ENCODE results near the gene FBXO47. TPM values are rescaled to one million over a fixed set of nuclear protein-coding genes. Genes with fewer than 3 reads are reported as not detected.
"Not testable (repeated sequence)": the region's sequence is repeated elsewhere in the genome, so short reads cannot be mapped to it uniquely, and the experiment has no call there.

Gene FBXO47
- total and polyA plus RNA-seq, 4 donors, result not detected

DNA sequence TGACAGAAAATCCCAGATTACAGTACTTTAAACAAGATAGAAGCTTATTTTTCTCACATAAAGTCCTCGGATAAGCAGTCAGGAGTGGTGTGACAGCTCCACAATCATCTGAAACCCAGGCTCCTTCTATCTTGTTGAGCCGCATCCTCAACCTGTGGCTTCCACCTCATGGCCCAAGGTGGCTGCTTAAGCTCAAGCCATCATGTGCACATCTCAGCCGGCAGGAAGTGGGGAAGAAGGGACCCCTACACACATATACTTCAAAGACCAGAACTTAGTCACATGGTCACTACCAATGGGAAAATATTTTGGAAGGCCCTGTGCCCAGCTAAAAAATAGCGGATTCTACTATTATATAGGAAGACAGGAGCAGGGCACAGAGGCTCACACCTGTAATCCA is 11.0 kb upstream of the FBXO47 start:
- H3K9me3 ChIP-seq (ENCODE audit: control insufficient read depth in 4 of 4, insufficient read depth in 3 of 4, low read length in 3 of 4), result no peaks in the 10 kb centered on the region
- 98 to 99% methylated on average over 4 of the region's 4 CpGs for WGBS, 2 donors
- TF ChIP-seq, protein P1, sequence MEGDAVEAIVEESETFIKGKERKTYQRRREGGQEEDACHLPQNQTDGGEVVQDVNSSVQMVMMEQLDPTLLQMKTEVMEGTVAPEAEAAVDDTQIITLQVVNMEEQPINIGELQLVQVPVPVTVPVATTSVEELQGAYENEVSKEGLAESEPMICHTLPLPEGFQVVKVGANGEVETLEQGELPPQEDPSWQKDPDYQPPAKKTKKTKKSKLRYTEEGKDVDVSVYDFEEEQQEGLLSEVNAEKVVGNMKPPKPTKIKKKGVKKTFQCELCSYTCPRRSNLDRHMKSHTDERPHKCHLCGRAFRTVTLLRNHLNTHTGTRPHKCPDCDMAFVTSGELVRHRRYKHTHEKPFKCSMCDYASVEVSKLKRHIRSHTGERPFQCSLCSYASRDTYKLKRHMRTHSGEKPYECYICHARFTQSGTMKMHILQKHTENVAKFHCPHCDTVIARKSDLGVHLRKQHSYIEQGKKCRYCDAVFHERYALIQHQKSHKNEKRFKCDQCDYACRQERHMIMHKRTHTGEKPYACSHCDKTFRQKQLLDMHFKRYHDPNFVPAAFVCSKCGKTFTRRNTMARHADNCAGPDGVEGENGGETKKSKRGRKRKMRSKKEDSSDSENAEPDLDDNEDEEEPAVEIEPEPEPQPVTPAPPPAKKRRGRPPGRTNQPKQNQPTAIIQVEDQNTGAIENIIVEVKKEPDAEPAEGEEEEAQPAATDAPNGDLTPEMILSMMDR (IDR thresholded peaks at IDR 0.05; ENCODE audit: control extremely low read depth, extremely low read depth), result no peak
- no peak overlapping the region for H3K4me3 ChIP-seq
- DNase-seq, result no peak
- ATAC-seq (ENCODE audit: insufficient read depth, low FRiP score), result no peak
- H3K36me3 ChIP-seq (ENCODE audit: control insufficient read depth in 4 of 4, insufficient read depth in 4 of 4, low read length in 4 of 4), result no peaks in the 10 kb centered on the region
- no peak overlapping the region for H3K27ac ChIP-seq (ENCODE audit: low read depth in 1 of 2, low read length in 1 of 2)
- H3K9ac ChIP-seq (ENCODE audit: insufficient read depth in 1 of 2, low read length in 2 of 2), result no peak overlapping the region
- peaks cover 0 to 5% (median 1%) of the 10 kb centered on the region in 5 donors for H3K4me1 ChIP-seq (ENCODE audit: control insufficient read depth in 5 of 5, insufficient read depth in 5 of 5, low read length in 5 of 5)
- H3K27me3 ChIP-seq (ENCODE audit: control insufficient read depth in 3 of 3, insufficient read depth in 3 of 3, low read length in 2 of 3), result no peaks in the 10 kb centered on the region

DNA sequence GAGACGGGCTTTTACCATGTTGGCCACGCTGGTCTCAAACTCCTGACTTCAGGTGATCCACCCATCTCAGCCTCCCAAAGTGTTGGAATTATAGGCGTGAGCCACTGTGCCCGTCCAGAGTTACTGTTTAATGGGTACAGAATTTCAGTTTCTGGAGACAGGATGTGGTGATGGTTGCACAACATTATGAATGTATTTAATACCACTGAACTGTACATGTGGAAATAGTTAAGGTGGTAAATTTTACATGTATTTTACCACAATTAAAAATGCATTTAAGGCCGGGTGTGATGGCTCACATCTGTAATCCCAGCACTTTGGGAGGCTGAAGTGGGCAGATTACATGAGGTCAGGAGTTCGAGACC is 9.0 kb upstream of the FBXO47 start:
- H3K4me1 ChIP-seq (ENCODE audit: control insufficient read depth in 5 of 5, insufficient read depth in 5 of 5, low read length in 5 of 5); ATAC-seq (ENCODE audit: insufficient read depth, low FRiP score); DNase-seq; H3K4me3 ChIP-seq; H3K9ac ChIP-seq (ENCODE audit: insufficient read depth in 1 of 2, low read length in 2 of 2); H3K27me3 ChIP-seq (ENCODE audit: control insufficient read depth in 3 of 3, insufficient read depth in 3 of 3, low read length in 2 of 3); H3K36me3 ChIP-seq (ENCODE audit: control insufficient read depth in 4 of 4, insufficient read depth in 4 of 4, low read length in 4 of 4); H3K9me3 ChIP-seq (ENCODE audit: control insufficient read depth in 4 of 4, insufficient read depth in 3 of 4, low read length in 3 of 4); H3K27ac ChIP-seq (ENCODE audit: low read depth in 1 of 2, low read length in 1 of 2): not testable (repeated sequence)
- WGBS, 2 donors, result 42 to 51% methylated on average over 6 of the region's 6 CpGs

DNA sequence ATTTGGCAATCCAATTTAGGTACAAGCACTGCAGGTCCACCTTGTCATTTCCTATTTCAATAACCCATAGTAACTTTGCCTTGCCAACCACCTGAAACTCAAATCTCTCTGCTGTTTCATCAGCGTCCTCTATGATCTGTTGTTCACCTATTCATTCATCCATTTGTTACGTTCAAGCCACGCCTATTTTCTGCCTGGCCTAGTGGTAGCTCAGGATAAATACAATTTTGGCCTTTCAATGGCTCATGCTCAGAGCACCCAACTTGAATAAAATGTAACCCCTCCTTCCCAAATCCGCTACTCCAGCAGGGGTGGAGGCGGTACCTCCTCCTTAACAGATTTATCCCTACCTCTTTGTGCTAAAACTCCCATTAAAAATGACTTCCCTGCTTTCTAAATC is 3.6 kb upstream of the FBXO47 start:
- Histone ChIP-seq H3K27me3 (ENCODE audit: control insufficient read depth in 3 of 3, insufficient read depth in 3 of 3, low read length in 2 of 3) (no peaks in the 10 kb centered on the region), H3K27ac (ENCODE audit: low read depth in 1 of 2, low read length in 1 of 2) (no peak overlapping the region), H3K4me3 (no peak overlapping the region), H3K4me1 (ENCODE audit: control insufficient read depth in 5 of 5, insufficient read depth in 5 of 5, low read length in 5 of 5) (peaks cover 0 to 2% (median 0%) of the 10 kb centered on the region in 5 donors), H3K9me3 (ENCODE audit: control insufficient read depth in 4 of 4, insufficient read depth in 3 of 4, low read length in 3 of 4) (no peaks in the 10 kb centered on the region), H3K9ac (ENCODE audit: insufficient read depth in 1 of 2, low read length in 2 of 2) (no peak overlapping the region), H3K36me3 (ENCODE audit: control insufficient read depth in 4 of 4, insufficient read depth in 4 of 4, low read length in 4 of 4) (no peaks in the 10 kb centered on the region)
- TF ChIP-seq, protein P1 (IDR thresholded peaks at IDR 0.05; ENCODE audit: control extremely low read depth, extremely low read depth), result no peak
- ATAC-seq (ENCODE audit: insufficient read depth, low FRiP score), result no peak
- WGBS, 2 donors, result 88% methylated on average over 5 of the region's 5 CpGs
- no peak for DNase-seq

DNA sequence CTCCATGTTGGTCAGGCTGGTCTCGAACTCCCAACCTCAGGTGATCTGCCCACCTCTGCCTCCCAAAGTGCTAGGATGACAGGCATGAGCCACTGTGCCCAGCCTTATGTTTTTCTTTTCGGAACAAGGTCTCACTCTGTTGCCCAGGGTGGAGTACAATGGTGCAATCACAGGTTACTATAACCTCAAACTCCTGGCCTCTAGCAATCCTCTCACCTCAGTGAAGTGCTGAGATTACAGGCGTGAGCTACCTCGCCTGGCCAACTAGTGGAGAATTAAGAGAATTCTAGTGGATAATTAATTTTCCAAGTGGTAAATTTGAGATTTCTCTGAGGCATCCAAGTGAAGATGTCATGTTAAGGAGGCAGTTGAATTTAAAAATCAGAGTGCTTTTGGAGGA is 2.9 kb upstream of the FBXO47 start:
- Histone ChIP-seq H3K4me3 (no peak overlapping the region), H3K9me3 (ENCODE audit: control insufficient read depth in 4 of 4, insufficient read depth in 3 of 4, low read length in 3 of 4) (no peaks in the 10 kb centered on the region), H3K27me3 (ENCODE audit: control insufficient read depth in 3 of 3, insufficient read depth in 3 of 3, low read length in 2 of 3) (no peaks in the 10 kb centered on the region), H3K27ac (ENCODE audit: low read depth in 1 of 2, low read length in 1 of 2) (no peak overlapping the region), H3K36me3 (ENCODE audit: control insufficient read depth in 4 of 4, insufficient read depth in 4 of 4, low read length in 4 of 4) (no peaks in the 10 kb centered on the region), H3K4me1 (ENCODE audit: control insufficient read depth in 5 of 5, insufficient read depth in 5 of 5, low read length in 5 of 5) (peaks cover 0 to 2% (median 0%) of the 10 kb centered on the region in 5 donors), H3K9ac (ENCODE audit: insufficient read depth in 1 of 2, low read length in 2 of 2) (no peak overlapping the region)
- DNase-seq (no peak), ATAC-seq (ENCODE audit: insufficient read depth, low FRiP score) (no peak)
- WGBS, 2 donors, result 72 to 80% methylated on average over 4 of the region's 4 CpGs
- TF ChIP-seq, protein P1 (IDR thresholded peaks at IDR 0.05; ENCODE audit: control extremely low read depth, extremely low read depth), result no peak
